ENCODE data around the gene OR13H1.
"Not testable (repeated sequence)": the region's sequence is repeated elsewhere in the genome, so short reads cannot be mapped to it uniquely, and the experiment has no call there.

GRCh38 chrX:131501556-131501955, 42.3 kb upstream of the OR13H1 start:
- not testable (repeated sequence) for TF ChIP-seq POLR2AphosphoS5, CTCF (IDR thresholded peaks at IDR 0.05)
